Measurements from ENCODE around the gene EWSR1. TPM values are rescaled to one million over a fixed set of nuclear protein-coding genes. Genes with fewer than 3 reads are reported as not detected.

The EWSR1 gene
- total RNA-seq, 4 donors from 2014 or later: 132 to 308 (median 170) TPM

DNA sequence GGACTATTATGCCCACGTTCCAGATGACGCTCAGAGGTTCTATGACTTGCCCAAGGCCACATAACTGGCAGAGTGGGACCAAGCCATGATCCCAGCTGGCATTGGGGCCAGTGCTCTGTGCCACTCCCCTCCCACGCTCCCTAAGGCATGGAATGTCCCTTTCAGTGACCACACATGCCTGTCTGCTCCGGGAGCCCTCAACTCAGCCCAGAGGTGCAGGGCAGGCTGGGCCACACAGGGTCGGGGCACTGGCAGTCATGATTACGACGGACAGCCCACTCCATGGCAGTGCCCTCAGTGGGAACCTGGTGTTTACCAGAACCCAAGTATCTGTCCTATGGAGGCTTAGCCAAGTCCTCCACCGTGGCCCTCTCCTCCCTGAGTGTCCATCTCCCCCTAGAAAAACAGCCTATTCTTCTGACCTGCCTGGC lies 10.3 kb upstream of the EWSR1 start:
- H3K4me3 ChIP-seq: no peak overlapping the region
- TF ChIP-seq, protein P1, sequence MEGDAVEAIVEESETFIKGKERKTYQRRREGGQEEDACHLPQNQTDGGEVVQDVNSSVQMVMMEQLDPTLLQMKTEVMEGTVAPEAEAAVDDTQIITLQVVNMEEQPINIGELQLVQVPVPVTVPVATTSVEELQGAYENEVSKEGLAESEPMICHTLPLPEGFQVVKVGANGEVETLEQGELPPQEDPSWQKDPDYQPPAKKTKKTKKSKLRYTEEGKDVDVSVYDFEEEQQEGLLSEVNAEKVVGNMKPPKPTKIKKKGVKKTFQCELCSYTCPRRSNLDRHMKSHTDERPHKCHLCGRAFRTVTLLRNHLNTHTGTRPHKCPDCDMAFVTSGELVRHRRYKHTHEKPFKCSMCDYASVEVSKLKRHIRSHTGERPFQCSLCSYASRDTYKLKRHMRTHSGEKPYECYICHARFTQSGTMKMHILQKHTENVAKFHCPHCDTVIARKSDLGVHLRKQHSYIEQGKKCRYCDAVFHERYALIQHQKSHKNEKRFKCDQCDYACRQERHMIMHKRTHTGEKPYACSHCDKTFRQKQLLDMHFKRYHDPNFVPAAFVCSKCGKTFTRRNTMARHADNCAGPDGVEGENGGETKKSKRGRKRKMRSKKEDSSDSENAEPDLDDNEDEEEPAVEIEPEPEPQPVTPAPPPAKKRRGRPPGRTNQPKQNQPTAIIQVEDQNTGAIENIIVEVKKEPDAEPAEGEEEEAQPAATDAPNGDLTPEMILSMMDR (IDR thresholded peaks at IDR 0.05): no peak
- TF ChIP-seq EP300 (IDR thresholded peaks at IDR 0.05): no peak
- no peak for TF ChIP-seq POLR2AphosphoS5 (IDR thresholded peaks at IDR 0.05)
- no peaks in the 10 kb centered on the region for H3K9me3 ChIP-seq
- H3K27me3 ChIP-seq: no peaks in the 10 kb centered on the region
- 82% methylated on average over 7 of the region's 8 CpGs for WGBS
- H3K27ac ChIP-seq: no peak overlapping the region
- H3K36me3 ChIP-seq: peaks cover 22% of the 10 kb centered on the region
- no peaks in the 10 kb centered on the region for H3K4me1 ChIP-seq
- no peak for DNase-seq (ENCODE audit: low spot score in 2 of 2)

DNA sequence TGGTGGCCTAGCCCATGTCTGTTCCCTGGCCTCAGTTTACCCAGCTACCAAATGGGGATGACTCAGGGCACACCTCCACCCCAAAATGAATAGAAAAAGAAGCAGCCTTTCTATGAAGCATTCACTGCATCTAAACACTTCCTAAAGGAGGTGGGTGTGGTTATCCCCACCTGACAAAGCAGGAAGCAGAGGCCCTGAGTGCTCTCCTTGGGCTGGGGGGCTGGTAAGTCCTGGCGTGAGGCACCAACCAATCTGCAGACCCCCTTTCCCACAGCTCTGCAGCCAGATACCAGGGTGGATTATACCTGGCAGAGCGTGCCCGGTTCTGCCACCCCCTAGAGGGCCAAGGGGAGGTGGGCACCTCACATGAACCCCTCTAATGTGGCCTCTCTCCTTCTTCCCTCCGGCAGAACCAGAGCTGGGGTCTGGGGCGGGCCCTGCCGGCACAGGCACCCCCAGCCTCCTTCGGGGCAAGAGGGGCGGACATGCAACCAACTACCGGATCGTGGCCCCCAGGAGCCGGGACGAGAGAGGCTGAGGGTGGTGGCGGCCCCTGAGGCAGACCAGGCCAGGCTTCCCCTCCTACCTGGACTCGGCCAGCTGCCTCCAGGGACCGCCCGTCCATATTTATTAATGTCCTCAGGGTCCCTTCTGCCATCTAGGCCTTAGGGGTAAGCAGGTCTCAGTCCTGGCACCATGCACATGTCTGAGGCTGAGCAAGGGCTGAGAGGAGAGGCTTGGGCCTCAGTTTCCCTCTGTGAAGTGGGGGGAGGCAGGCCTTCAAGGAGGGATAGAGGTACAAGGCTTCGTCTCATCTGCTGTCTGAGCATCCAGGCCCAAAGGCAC lies 9.4 kb upstream of the EWSR1 start:
- H3K27me3 ChIP-seq: no peaks in the 10 kb centered on the region
- WGBS: 87% methylated on average over 17 of the region's 17 CpGs
- peaks cover 24% of the 10 kb centered on the region for H3K36me3 ChIP-seq
- no peak overlapping the region for H3K4me3 ChIP-seq
- TF ChIP-seq POLR2A (IDR thresholded peaks at IDR 0.05): no peak
- no peak for TF ChIP-seq EP300 (IDR thresholded peaks at IDR 0.05)
- TF ChIP-seq, protein P1 (IDR thresholded peaks at IDR 0.05): no peak
- no peak for TF ChIP-seq POLR2AphosphoS5 (IDR thresholded peaks at IDR 0.05)
- no peak overlapping the region for H3K27ac ChIP-seq
- DNase-seq (ENCODE audit: low spot score in 2 of 2): no peak
- no peaks in the 10 kb centered on the region for H3K9me3 ChIP-seq
- H3K4me1 ChIP-seq: no peaks in the 10 kb centered on the region

DNA sequence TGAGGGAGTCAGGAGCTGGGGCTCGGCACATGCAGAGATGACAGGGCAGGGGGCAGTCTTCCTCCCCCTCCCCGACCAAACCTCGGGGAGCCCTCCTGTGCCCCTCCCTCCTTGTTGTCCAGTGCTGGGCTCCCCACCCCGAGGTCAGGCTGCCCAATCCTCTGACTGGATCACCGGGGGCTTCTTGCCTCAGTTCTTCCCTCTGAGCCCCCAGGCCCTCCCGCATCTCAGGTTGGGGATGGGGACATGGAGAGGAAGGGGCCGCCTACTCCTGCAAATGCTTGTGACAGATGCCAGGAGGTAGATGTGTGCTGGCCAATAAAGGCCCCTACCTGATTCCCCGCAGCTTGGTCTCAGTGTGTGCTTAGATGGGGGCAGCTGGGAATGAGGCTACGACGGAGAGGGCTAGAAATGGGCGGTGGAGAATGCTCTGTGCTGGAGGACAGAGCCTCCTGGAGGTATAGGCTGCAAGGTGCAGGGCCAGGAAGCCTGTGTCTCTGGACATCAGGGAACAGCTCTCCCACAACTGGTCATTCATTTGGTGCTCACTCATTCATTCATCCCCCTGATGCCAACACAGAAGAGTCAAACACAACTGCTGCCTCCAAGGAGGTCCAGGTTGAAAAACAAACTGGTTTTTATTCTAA lies 8.7 kb upstream of the EWSR1 start:
- 84% methylated on average over 11 of the region's 11 CpGs for WGBS
- TF ChIP-seq POLR2AphosphoS5 (IDR thresholded peaks at IDR 0.05) (no peak), EP300 (IDR thresholded peaks at IDR 0.05) (no peak), POLR2A (IDR thresholded peaks at IDR 0.05) (no peak)
- TF ChIP-seq, protein P1 (IDR thresholded peaks at IDR 0.05): no peak

DNA sequence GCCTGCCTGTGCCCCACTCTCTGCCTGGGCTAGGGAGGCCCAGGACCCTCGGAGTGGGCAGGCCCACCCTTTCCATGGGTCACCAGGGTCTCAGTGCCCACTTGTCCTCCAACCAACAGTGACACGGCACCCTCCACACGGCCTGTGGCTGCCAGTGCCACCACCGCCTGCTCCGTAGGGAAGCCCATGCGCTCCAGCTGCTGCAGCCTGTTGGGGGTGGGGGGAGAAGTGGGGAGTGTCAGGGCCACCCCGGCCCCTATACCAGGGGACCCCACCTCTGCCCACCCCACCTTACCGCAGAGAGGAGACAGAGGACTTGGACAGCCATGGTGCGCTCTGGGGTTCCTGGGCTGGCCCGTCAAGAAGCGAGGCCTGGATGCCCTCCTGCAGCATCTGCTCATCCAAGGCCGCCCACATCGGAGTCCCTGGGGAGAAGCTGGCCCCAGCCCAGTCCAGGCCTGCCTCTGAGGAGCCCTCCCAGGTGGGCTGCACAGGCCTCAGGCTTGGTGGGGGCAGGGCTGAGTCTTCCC lies 8.0 kb upstream of the EWSR1 start:
- Histone ChIP-seq H3K9me3 (no peaks in the 10 kb centered on the region), H3K27me3 (no peaks in the 10 kb centered on the region), H3K27ac (no peak overlapping the region), H3K4me1 (no peaks in the 10 kb centered on the region), H3K4me3 (no peak overlapping the region), H3K36me3 (peaks cover 38% of the 10 kb centered on the region)
- TF ChIP-seq EP300 (IDR thresholded peaks at IDR 0.05): no peak
- no peak for TF ChIP-seq POLR2A (IDR thresholded peaks at IDR 0.05)
- TF ChIP-seq, protein P1 (IDR thresholded peaks at IDR 0.05): no peak
- no peak for TF ChIP-seq POLR2AphosphoS5 (IDR thresholded peaks at IDR 0.05)
- 94% methylated on average over 10 of the region's 13 CpGs for WGBS
- DNase-seq (ENCODE audit: low spot score in 2 of 2): no peak

More for the DNA sequence above, 8.7 kb upstream of the EWSR1 start:
- H3K9me3 ChIP-seq: no peaks in the 10 kb centered on the region
- no peaks in the 10 kb centered on the region for H3K27me3 ChIP-seq
- H3K36me3 ChIP-seq: peaks cover 31% of the 10 kb centered on the region
- H3K4me3 ChIP-seq: no peak overlapping the region
- no peak for DNase-seq (ENCODE audit: low spot score in 2 of 2)
- no peaks in the 10 kb centered on the region for H3K4me1 ChIP-seq
- H3K27ac ChIP-seq: no peak overlapping the region
